NT2/D1 (cell line): Measurements from ENCODE around the gene MEMO1.
"Not testable (repeated sequence)": the region's sequence is repeated elsewhere in the genome, so short reads cannot be mapped to it uniquely, and the experiment has no call there.

ENCODE experiments used
- DNase-seq: peaks from one replicate; pipeline ENCODE4 v3.0.0-alpha.2; 2011; ENCODE audit warnings: low read depth, low spot score
- H3K27me3 ChIP-seq: 2 replicates; pipeline ENCODE4 v1.6.0; 2011; ENCODE audit warnings: mild to moderate bottlenecking; ENCODE audit not compliant: insufficient read length, insufficient read depth
- H3K36me3 ChIP-seq: 2 replicates; pipeline ENCODE4 v1.6.1; 2011; ENCODE audit warnings: mild to moderate bottlenecking, low read length, mixed read lengths; ENCODE audit not compliant: insufficient read depth, insufficient read length
- H3K4me1 ChIP-seq: 2 replicates; pipeline ENCODE4 v1.5.1; 2011; ENCODE audit not compliant: insufficient read depth, insufficient read length
- H3K4me3 ChIP-seq: 2 replicates; pipeline ENCODE4 v1.5.1; 2011; ENCODE audit warnings: low read depth; ENCODE audit not compliant: insufficient read length
- H3K9ac ChIP-seq: 2 replicates; pipeline ENCODE4 v1.6.0; 2011; ENCODE audit warnings: low read depth; ENCODE audit not compliant: insufficient read length
- H3K9me3 ChIP-seq: 2 replicates; pipeline ENCODE4 v1.5.1; 2011; ENCODE audit warnings: mild to moderate bottlenecking, low read length; ENCODE audit not compliant: insufficient read depth
- SUZ12 ChIP-seq: IDR thresholded peaks from 2 replicates; pipeline ENCODE4 v1.6.1; 2011; ENCODE audit not compliant: insufficient read length, insufficient read depth; ENCODE audit errors: extremely low read depth
- YY1 ChIP-seq: IDR thresholded peaks from 2 replicates; pipeline ENCODE4 v1.6.1; 2011; ENCODE audit not compliant: insufficient read length, insufficient read depth
- ZNF274 ChIP-seq: IDR thresholded peaks from 2 replicates; pipeline ENCODE4 v1.6.1; 2011; ENCODE audit warnings: mild to moderate bottlenecking, low read depth, low read length

MEMO1 gene

GRCh38 chr2:32010670-32011484, at the start of gene MEMO1:
Gene MEMO1, minus strand, starts transcription at chr2:32011008. Its CDS starts 761 bp downstream, at chr2:32010247.
- peak within 1 kb of the TSS; percentile 93 for H3K9ac ChIP-seq
- peak; percentile 91 for DNase-seq

GRCh38 chr2:32060266-32060665, 49.5 kb upstream of the MEMO1 start:
- Histone ChIP-seq H3K4me3 (no peak overlapping the region), H3K27me3 (no peaks in the 10 kb centered on the region), H3K9ac (no peak overlapping the region), H3K4me1 (no peaks in the 10 kb centered on the region), H3K36me3 (no peaks in the 10 kb centered on the region), H3K9me3 (no peaks in the 10 kb centered on the region)
- DNase-seq = no peak
- no peak for TF ChIP-seq ZNF274

More at GRCh38 chr2:32010670-32011484, at the start of gene MEMO1:
- Histone ChIP-seq H3K27me3 (no peaks in the 10 kb centered on the region), H3K9me3 (no peaks in the 10 kb centered on the region), H3K4me1 (no peaks in the 10 kb centered on the region), H3K36me3 (peaks cover 2% of the 10 kb centered on the region), H3K4me3 (peak within 1 kb of the TSS; percentile 83)
- no peak for TF ChIP-seq ZNF274
- no peak for TF ChIP-seq YY1
- no peak for TF ChIP-seq SUZ12

- no peak for DNase-seq
- Histone ChIP-seq H3K4me1 (no peaks in the 10 kb centered on the region), H3K36me3 (no peaks in the 10 kb centered on the region), H3K9me3 (no peaks in the 10 kb centered on the region), H3K27me3 (no peaks in the 10 kb centered on the region), H3K4me3 (no peak overlapping the region), H3K9ac (no peak overlapping the region)
- TF ChIP-seq SUZ12 = no peak
- TF ChIP-seq ZNF274 = no peak
- TF ChIP-seq YY1 = no peak
These were observed 47.3 kb upstream of the MEMO1 start for GRCh38 chr2:32058130-32058529.

- DNase-seq, H3K4me1 ChIP-seq, H3K27me3 ChIP-seq, H3K9ac ChIP-seq, H3K36me3 ChIP-seq, H3K9me3 ChIP-seq, H3K4me3 ChIP-seq: not testable (repeated sequence)
These were observed 43.8 kb upstream of the MEMO1 start for GRCh38 chr2:32054583-32054982.

GRCh38 chr2:32051836-32052439, 41.1 kb upstream of the MEMO1 start:
- H3K4me1 ChIP-seq = no peaks in the 10 kb centered on the region
- DNase-seq = no peak
- no peak for TF ChIP-seq YY1
- no peak for TF ChIP-seq ZNF274
- no peak for TF ChIP-seq SUZ12
- H3K9ac ChIP-seq = no peak overlapping the region
- no peaks in the 10 kb centered on the region for H3K9me3 ChIP-seq
- H3K4me3 ChIP-seq = no peak overlapping the region
- no peaks in the 10 kb centered on the region for H3K36me3 ChIP-seq
- H3K27me3 ChIP-seq = no peaks in the 10 kb centered on the region

- TF ChIP-seq ZNF274 = no peak
- TF ChIP-seq SUZ12 = no peak
- TF ChIP-seq YY1 = no peak
- Histone ChIP-seq H3K4me3 (no peak overlapping the region), H3K36me3 (no peaks in the 10 kb centered on the region), H3K4me1 (no peaks in the 10 kb centered on the region), H3K27me3 (no peaks in the 10 kb centered on the region), H3K9ac (no peak overlapping the region), H3K9me3 (no peaks in the 10 kb centered on the region)
- DNase-seq = no peak
These were observed 32.8 kb upstream of the MEMO1 start for GRCh38 chr2:32043561-32043960.

- H3K4me3 ChIP-seq = peak within 1 kb of the TSS; percentile 59
- no peak for TF ChIP-seq YY1
- TF ChIP-seq ZNF274 = no peak
- no peak for TF ChIP-seq SUZ12
- DNase-seq = peak; percentile 93
- no peaks in the 10 kb centered on the region for H3K9me3 ChIP-seq
- peaks cover 20% of the 10 kb centered on the region for H3K36me3 ChIP-seq
- H3K4me1 ChIP-seq = no peaks in the 10 kb centered on the region
- H3K27me3 ChIP-seq = no peaks in the 10 kb centered on the region
- H3K9ac ChIP-seq = peak within 1 kb of the TSS; percentile 81
These were observed 28.8 kb upstream of the MEMO1 start, which contains the start of gene DPY30 for GRCh38 chr2:32039447-32040219. Gene DPY30, minus strand, starts transcription at chr2:32039805. Its CDS starts 349 bp downstream, at chr2:32039456.

- H3K36me3 ChIP-seq = peaks cover 33% of the 10 kb centered on the region
- H3K9ac ChIP-seq, DNase-seq: not testable (repeated sequence)
These were observed 23.5 kb upstream of the MEMO1 start for GRCh38 chr2:32034198-32034887.

GRCh38 chr2:32018789-32019482, 8.1 kb upstream of the MEMO1 start:
- H3K9me3 ChIP-seq, H3K4me3 ChIP-seq, H3K4me1 ChIP-seq, DNase-seq, H3K9ac ChIP-seq, H3K27me3 ChIP-seq: not testable (repeated sequence)
- peaks cover 26% of the 10 kb centered on the region for H3K36me3 ChIP-seq

More at GRCh38 chr2:32034198-32034887, 23.5 kb upstream of the MEMO1 start:
- H3K9me3 ChIP-seq, H3K4me1 ChIP-seq, H3K27me3 ChIP-seq, H3K4me3 ChIP-seq: not testable (repeated sequence)
